ENCODE data around the gene MAMSTR. TPM values are rescaled to one million over a fixed set of nuclear protein-coding genes. Genes with fewer than 3 reads are reported as not detected.
A peak's percentile ranks its signal among the peaks of the same experiment; 100 is the strongest.

Gene MAMSTR
- total RNA-seq, 1 donor from 2014 or later, result 0.78 TPM

DNA sequence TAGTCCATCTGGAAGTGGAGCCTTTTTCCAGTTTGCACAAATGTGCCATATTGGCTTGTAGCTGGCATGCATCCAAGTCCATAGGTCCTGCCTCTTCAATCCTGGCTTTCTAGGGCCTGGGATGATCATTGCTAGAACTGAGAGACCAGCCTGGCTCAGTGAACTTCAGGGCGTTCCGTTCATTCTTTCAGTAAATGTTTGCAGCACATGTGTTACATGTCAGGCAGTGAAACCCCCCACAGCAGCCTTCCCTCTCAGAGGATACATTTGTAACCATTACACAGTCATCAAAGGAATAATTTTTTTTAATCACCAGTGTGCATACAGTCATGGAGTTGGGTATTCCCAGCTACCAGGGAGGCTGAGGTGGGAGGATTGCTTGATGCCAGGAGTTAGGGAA, 14.1 kb downstream of the MAMSTR start:
- no peak overlapping the region for H3K4me3 Mint-ChIP-seq
- intact Hi-C loops (cut with micrococcal nuclease), result no loop called here

DNA sequence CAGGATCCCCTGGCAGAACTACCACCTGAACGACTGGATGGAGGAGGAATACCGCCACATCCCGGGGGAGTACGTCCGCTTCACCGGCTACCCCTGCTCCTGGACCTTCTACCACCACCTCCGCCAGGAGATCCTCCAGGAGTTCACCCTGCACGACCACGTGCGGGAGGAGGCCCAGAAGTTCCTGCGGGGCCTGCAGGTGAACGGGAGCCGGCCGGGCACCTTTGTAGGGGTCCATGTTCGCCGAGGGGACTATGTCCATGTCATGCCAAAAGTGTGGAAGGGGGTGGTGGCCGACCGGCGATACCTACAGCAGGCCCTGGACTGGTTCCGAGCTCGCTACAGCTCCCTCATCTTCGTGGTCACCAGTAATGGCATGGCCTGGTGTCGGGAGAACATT, 16.2 kb downstream of the MAMSTR start:
- intact Hi-C loops (cut with micrococcal nuclease), result no loop called here
- DNase-seq (no peak), ATAC-seq (ENCODE audit: low read depth) (no peak)
- TF ChIP-seq, protein P1, sequence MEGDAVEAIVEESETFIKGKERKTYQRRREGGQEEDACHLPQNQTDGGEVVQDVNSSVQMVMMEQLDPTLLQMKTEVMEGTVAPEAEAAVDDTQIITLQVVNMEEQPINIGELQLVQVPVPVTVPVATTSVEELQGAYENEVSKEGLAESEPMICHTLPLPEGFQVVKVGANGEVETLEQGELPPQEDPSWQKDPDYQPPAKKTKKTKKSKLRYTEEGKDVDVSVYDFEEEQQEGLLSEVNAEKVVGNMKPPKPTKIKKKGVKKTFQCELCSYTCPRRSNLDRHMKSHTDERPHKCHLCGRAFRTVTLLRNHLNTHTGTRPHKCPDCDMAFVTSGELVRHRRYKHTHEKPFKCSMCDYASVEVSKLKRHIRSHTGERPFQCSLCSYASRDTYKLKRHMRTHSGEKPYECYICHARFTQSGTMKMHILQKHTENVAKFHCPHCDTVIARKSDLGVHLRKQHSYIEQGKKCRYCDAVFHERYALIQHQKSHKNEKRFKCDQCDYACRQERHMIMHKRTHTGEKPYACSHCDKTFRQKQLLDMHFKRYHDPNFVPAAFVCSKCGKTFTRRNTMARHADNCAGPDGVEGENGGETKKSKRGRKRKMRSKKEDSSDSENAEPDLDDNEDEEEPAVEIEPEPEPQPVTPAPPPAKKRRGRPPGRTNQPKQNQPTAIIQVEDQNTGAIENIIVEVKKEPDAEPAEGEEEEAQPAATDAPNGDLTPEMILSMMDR (IDR thresholded peaks at IDR 0.05), result no peak
- H3K9me3 Mint-ChIP-seq, result no peaks in the 10 kb centered on the region
- peaks cover 11% of the 10 kb centered on the region for H3K36me3 Mint-ChIP-seq (ENCODE audit: low read depth)
- H3K4me1 Mint-ChIP-seq, result no peaks in the 10 kb centered on the region
- H3K27me3 Mint-ChIP-seq, result peaks cover 3% of the 10 kb centered on the region
- ChIA-PET POLR2A (no interaction called here), CTCF (no interaction called here)
- no peak overlapping the region for H3K4me3 Mint-ChIP-seq
- no peak overlapping the region for H3K27ac Mint-ChIP-seq

More for the DNA sequence above, 14.1 kb downstream of the MAMSTR start:
- peaks cover 11% of the 10 kb centered on the region for H3K36me3 Mint-ChIP-seq (ENCODE audit: low read depth)
- DNase-seq, result no peak
- H3K27me3 Mint-ChIP-seq, result no peaks in the 10 kb centered on the region
- no peak for ATAC-seq (ENCODE audit: low read depth)
- TF ChIP-seq, protein P1 (IDR thresholded peaks at IDR 0.05), result no peak
- H3K9me3 Mint-ChIP-seq, result no peaks in the 10 kb centered on the region
- no peak overlapping the region for H3K27ac Mint-ChIP-seq
- POLR2A ChIA-PET, result interaction anchor here (0.6 kb wide), 1 partner anchor 13 kb away, joined by 6 read pairs; no protein-coding TSS in a partner anchor
- H3K4me1 Mint-ChIP-seq, result no peaks in the 10 kb centered on the region
- CTCF ChIA-PET, result no interaction called here

DNA sequence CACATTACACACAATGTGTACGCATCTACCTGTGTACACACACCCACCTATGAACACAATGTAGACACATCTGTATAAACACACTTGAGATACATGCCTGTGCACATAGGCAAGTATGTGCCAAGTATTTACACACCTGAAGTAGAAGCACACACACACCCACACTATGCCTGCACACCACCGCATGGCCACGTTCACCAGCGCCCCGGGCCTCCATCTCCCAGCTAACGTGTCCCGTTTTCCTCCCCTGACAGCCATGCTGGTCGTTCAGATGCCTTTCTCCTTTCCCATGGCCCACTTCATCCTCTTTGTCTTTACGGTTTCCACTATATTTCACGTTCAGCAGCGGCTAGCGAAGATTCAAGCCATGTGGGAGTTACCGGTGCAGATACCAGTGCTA, 16.8 kb downstream of the MAMSTR start:
- no peak overlapping the region for H3K4me3 Mint-ChIP-seq
- DNase-seq (no peak), ATAC-seq (ENCODE audit: low read depth) (no peak)
- TF ChIP-seq, protein P1 (IDR thresholded peaks at IDR 0.05), result no peak
- H3K27ac Mint-ChIP-seq, result no peak overlapping the region
- intact Hi-C loops (cut with micrococcal nuclease), result no loop called here
- peaks cover 11% of the 10 kb centered on the region for H3K36me3 Mint-ChIP-seq (ENCODE audit: low read depth)
- POLR2A ChIA-PET, result no interaction called here
- CTCF ChIA-PET, result no interaction called here
- peaks cover 5% of the 10 kb centered on the region for H3K27me3 Mint-ChIP-seq
- H3K9me3 Mint-ChIP-seq, result no peaks in the 10 kb centered on the region
- no peaks in the 10 kb centered on the region for H3K4me1 Mint-ChIP-seq

DNA sequence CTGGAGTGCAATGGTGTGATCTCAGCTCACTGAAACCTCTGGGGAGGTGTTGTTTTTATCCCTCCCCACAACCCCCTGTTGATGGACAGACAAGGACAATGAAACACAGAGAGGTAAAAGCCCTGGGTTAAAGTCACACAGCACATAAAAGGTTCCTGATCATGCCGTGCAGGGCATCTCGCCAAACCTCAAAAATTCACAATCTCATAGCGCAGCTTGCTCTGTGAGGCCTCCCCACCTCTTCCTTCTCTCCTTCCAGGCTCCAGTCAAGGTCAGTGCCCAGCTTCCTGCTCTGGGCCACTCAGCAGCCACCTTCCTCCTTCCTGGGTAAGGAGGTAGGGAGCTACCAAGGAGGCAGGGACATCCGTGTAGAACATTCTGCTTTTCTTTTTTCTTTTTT, 21.5 kb downstream of the MAMSTR start:
- intact Hi-C loops (cut with micrococcal nuclease), result no loop called here
- H3K36me3 Mint-ChIP-seq (ENCODE audit: low read depth), result peaks cover 3% of the 10 kb centered on the region
- peaks cover 16% of the 10 kb centered on the region for H3K27me3 Mint-ChIP-seq
- no peak overlapping the region for H3K4me3 Mint-ChIP-seq
- no peak for ATAC-seq (ENCODE audit: low read depth)
- CTCF ChIA-PET, result no interaction called here
- no peak for DNase-seq
- POLR2A ChIA-PET, result interaction anchor here (0.5 kb wide), 1 partner anchor 497 kb away, joined by 3 read pairs; no protein-coding TSS in a partner anchor
- no peak overlapping the region for H3K27ac Mint-ChIP-seq
- TF ChIP-seq, protein P1 (IDR thresholded peaks at IDR 0.05), result no peak
- H3K4me1 Mint-ChIP-seq, result peaks cover 9% of the 10 kb centered on the region
- H3K9me3 Mint-ChIP-seq, result no peaks in the 10 kb centered on the region

DNA sequence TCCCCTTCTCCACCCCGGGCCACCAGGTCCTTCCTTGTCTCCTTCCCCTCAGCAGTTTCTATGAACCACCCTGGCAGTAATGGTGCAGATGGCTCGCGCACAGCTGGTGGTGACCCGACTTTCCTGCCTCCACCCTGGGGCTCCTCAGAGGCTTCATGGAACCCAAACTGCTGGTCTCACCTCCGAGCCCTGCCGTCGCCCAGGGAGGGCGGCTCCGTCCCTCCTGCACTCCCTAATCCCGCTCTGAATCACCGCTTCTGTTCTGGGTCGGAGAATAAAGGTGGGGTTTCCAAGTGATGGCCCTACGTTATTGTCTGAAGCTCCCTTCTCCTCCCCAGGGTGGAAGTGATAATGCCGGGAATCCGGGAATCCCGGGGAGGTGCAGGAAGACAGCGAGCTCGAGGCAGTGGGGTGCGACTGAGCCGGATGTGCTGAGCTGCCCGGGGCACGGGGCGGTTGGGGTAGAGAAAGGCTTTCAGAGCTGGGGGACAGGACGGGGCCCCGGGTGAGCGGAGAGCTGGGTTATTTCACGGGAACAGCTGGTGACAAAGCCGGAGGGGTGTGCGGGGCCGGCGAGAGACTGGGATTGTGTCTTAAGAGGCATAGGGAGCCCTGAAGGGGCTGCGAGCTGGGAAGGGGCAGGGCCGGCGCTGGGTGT, 23.0 kb downstream of the MAMSTR start:
- ATAC-seq (ENCODE audit: low read depth), result peak; percentile 28
- CTCF ChIA-PET, result no interaction called here
- Mint-ChIP-seq H3K27ac (no peak overlapping the region), H3K4me3 (peak overlapping the region; percentile 72), H3K27me3 (peaks cover 16% of the 10 kb centered on the region), H3K4me1 (peaks cover 9% of the 10 kb centered on the region), H3K36me3 (ENCODE audit: low read depth) (no peaks in the 10 kb centered on the region), H3K9me3 (no peaks in the 10 kb centered on the region)
- TF ChIP-seq, protein P1 (IDR thresholded peaks at IDR 0.05), result no peak
- POLR2A ChIA-PET, result no interaction called here
- intact Hi-C loops (cut with micrococcal nuclease), result no loop called here
- DNase-seq, result no peak

Measured in activated B cell treated with CpG ODN at 0.5 μM for 24 hours (primary cell).